ENCODE measurements around the gene RIN3. TPM values are rescaled to one million over a fixed set of nuclear protein-coding genes. Genes with fewer than 3 reads are reported as not detected.

RIN3 gene
- total RNA-seq, 4 donors from 2014 or later: 3.0 to 8.7 (median 7.5) TPM

DNA sequence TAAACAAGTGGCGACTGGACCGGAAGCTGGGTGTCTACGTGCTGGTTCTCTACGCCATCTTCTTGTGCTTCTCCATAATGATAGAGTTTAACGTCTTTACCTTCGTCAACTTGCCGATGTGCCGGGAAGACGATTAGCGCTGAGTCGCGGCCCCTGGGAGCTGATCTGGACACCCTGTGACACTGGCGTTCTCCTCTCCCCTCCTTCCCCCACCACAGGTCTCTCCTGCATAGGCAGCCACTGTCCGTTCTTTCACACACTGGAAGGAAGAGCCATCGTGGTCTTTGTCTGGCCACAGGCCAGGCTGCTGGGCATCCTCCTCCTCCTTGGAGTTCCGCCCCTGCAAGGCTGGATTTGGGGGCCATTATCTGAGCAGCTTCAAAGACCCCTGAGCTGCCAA lies 20.1 kb upstream of the RIN3 start:
- DNase-seq (ENCODE audit: low spot score in 2 of 2): peak in 1 of 2 donors; percentile 81
- intact Hi-C loops (cut with DNase I; ENCODE audit: low total_unique reads): no loop called here
- TF ChIP-seq POLR2A (IDR thresholded peaks at IDR 0.05): no peak
- TF ChIP-seq, protein P1, sequence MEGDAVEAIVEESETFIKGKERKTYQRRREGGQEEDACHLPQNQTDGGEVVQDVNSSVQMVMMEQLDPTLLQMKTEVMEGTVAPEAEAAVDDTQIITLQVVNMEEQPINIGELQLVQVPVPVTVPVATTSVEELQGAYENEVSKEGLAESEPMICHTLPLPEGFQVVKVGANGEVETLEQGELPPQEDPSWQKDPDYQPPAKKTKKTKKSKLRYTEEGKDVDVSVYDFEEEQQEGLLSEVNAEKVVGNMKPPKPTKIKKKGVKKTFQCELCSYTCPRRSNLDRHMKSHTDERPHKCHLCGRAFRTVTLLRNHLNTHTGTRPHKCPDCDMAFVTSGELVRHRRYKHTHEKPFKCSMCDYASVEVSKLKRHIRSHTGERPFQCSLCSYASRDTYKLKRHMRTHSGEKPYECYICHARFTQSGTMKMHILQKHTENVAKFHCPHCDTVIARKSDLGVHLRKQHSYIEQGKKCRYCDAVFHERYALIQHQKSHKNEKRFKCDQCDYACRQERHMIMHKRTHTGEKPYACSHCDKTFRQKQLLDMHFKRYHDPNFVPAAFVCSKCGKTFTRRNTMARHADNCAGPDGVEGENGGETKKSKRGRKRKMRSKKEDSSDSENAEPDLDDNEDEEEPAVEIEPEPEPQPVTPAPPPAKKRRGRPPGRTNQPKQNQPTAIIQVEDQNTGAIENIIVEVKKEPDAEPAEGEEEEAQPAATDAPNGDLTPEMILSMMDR (IDR thresholded peaks at IDR 0.05): no peak
- WGBS, 2 donors: 89 to 93% methylated on average over 16 of the region's 16 CpGs
- H3K4me3 ChIP-seq (ENCODE audit: low read depth, poor library complexity, severe bottlenecking): no peak overlapping the region

DNA sequence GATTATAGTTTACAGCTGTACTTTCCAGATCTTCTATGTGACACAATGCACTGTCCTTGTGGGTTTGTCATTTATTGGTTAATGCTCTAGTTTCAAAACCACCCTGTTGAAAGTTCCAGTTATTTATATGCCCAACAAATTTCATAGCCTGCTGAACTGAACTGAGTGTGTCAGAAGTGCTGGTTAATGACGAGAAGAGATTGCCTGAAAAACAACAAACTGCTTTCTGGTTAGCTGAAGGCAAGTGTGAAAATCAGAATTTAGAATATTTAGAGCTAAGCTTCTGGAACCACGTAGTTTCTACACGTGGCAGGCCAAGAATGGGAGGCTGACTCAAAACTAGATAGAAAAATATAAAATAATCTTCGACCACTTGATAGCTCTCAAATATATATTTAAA lies 19.1 kb upstream of the RIN3 start:
- no peak for DNase-seq (ENCODE audit: low spot score in 2 of 2)
- no peak for TF ChIP-seq POLR2A (IDR thresholded peaks at IDR 0.05)
- TF ChIP-seq, protein P1 (IDR thresholded peaks at IDR 0.05): no peak
- H3K4me3 ChIP-seq (ENCODE audit: low read depth, poor library complexity, severe bottlenecking): no peak overlapping the region
- intact Hi-C loops (cut with DNase I; ENCODE audit: low total_unique reads): no loop called here
- WGBS, 2 donors: 74 to 77% methylated on average over 4 of the region's 4 CpGs

DNA sequence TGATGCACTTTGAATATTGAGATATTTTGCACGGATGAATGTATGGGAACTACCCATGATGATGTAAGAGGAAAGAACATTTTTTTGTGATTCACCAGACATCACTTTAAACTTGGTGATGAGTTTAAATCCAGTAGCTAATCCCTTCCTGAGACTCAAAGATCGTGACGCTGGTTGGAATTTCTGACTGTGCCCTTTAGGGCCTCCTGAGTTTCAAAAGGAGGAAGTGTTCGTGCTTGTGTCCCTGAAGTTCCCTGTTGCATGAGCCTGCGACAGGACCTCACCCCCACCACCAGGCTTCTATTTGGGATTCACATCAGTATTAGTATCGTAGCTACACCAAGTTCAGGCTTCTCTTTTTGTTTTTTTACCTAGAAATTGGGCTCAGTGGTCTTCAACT lies 18.6 kb upstream of the RIN3 start:
- H3K4me3 ChIP-seq (ENCODE audit: low read depth, poor library complexity, severe bottlenecking): no peak overlapping the region
- WGBS, 2 donors: 69 to 72% methylated on average over 6 of the region's 6 CpGs
- DNase-seq (ENCODE audit: low spot score in 2 of 2): peak in 1 of 2 donors; percentile 76
- no peak for TF ChIP-seq POLR2A (IDR thresholded peaks at IDR 0.05)
- TF ChIP-seq, protein P1 (IDR thresholded peaks at IDR 0.05): no peak
- intact Hi-C loops (cut with DNase I; ENCODE audit: low total_unique reads): no loop called here

DNA sequence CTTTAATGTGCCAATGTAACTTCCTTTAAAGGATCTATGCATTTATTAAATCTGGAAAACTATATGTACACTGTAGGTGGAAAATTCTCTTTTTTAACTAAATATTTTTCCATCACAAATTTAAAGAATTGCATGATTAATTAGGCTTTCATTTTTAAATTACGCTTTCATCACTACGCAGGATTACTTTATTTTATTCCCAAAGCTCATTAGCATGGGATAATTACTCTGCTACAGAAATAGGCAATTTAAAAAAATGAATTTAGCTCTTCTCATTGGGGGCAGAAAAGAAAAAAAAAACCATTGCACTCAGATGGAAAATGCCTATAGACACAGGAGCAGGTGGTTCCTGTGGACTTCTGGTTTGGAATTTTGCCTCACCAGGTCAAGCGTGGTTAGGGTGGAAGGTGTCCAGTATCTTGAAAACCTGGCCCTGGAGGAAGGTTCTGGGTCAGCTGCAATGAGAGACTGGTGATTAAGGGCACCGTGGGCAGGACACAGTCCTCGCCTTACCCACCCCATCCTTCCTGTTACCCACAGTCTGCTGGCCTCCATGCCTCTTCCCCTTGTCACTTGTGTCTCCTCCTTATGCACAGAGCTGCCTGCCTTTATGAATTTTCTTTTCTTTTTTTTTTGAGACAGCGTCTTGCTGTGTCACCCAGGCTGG lies 17.3 kb upstream of the RIN3 start:
- TF ChIP-seq POLR2A (IDR thresholded peaks at IDR 0.05): no peak
- TF ChIP-seq, protein P1 (IDR thresholded peaks at IDR 0.05): no peak
- whole genome bisulfite sequencing, 2 donors: 76 to 82% methylated on average over 6 of the region's 6 CpGs
- peak in 1 of 2 donors; percentile 48 for DNase-seq (ENCODE audit: low spot score in 2 of 2)
- intact Hi-C loops (cut with DNase I; ENCODE audit: low total_unique reads): no loop called here
- H3K4me3 ChIP-seq (ENCODE audit: low read depth, poor library complexity, severe bottlenecking): no peak overlapping the region

DNA sequence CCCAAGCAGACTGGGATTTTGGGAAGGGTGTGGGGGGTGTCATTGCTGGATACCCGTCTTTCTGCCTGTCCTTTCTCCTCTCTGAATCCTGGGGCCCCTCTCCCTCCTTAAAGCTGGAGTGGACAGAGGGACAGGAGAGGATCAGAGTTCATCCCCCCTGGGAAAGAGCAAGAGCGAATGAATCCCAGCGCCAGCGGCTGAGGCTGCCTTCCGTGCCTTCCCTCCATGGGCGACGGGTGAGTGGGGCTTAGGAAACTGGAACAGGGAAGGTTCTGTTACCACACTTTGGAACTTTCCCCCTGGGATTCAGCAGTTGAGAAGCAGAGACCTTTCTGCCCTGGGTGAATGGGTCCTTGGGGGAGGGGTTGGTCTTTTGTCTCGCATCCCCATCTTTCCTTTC lies 16.2 kb upstream of the RIN3 start:
- TF ChIP-seq, protein P1 (IDR thresholded peaks at IDR 0.05): no peak
- TF ChIP-seq POLR2A (IDR thresholded peaks at IDR 0.05): no peak
- WGBS, 2 donors: 92 to 95% methylated on average over 8 of the region's 8 CpGs
- H3K4me3 ChIP-seq (ENCODE audit: low read depth, poor library complexity, severe bottlenecking): no peak overlapping the region
- peak in 1 of 2 donors; percentile 31 for DNase-seq (ENCODE audit: low spot score in 2 of 2)
- intact Hi-C loops (cut with DNase I; ENCODE audit: low total_unique reads): no loop called here

DNA sequence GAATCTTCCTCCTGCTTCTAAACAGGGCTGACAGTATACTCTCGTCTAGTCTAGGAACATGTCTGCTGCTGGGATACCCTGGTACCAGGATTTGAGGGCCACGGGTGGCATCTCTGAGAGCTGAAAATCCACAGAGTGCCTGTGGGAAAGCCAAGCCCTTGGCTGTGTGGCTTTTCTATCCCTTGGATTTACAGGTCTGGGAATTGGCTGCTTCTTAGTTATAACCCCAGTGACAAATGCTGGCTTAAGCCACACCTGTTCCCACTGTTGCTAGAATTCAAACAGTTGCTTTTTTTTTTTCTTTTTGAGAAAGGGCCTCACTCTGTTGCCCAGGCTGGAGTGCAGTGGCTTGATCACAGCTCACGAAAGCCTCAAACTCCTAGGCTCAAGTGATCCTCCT lies 14.3 kb upstream of the RIN3 start:
- 85 to 93% methylated on average over 3 of the region's 3 CpGs for WGBS, 2 donors
- H3K4me3 ChIP-seq (ENCODE audit: low read depth, poor library complexity, severe bottlenecking): no peak overlapping the region
- no peak for DNase-seq (ENCODE audit: low spot score in 2 of 2)
- intact Hi-C loops (cut with DNase I; ENCODE audit: low total_unique reads): no loop called here
- no peak for TF ChIP-seq POLR2A (IDR thresholded peaks at IDR 0.05)
- TF ChIP-seq, protein P1 (IDR thresholded peaks at IDR 0.05): no peak
